HG02571 (cell line): ENCODE results near the gene SVOP.

Experiments
- ATAC-seq: cut with Tn5 transposase; IDR thresholded peaks from one replicate; pipeline ENCODE4 v1.9.1; 2021; ENCODE audit warnings: mild to moderate bottlenecking, moderate library complexity; ENCODE audit not compliant: unreplicated experiment

Gene SVOP

GRCh38 chr12:108858311-108859074 is 162.4 kb downstream of the SVOP start:
- no peak for ATAC-seq
